Neural progenitor cell (in vitro differentiated cells): ENCODE data around the gene MEIS1.

ENCODE experiments used
- CTCF ChIP-seq: fragments of 200-600 bp; sonication (generic); IDR thresholded peaks from 2 replicates; pipeline ENCODE4 v1.5.1; 2017; ENCODE audit warnings: antibody characterized with exemption, mild to moderate bottlenecking
- EZH2phosphoT487 ChIP-seq: fragments of 200-600 bp; sonication (generic); IDR thresholded peaks from 2 replicates; pipeline ENCODE4 v1.6.1; 2017; ENCODE audit warnings: antibody characterized with exemption

- TF ChIP-seq CTCF (no peak), EZH2phosphoT487 (no peak)
These were observed 27.0 kb downstream of the MEIS1 start for GRCh38 chr2:66461664-66462500.
